GM12878 (cell line): Measurements from ENCODE around the gene CACNA1G. TPM values are rescaled to one million over a fixed set of nuclear protein-coding genes. Genes with fewer than 3 reads are reported as not detected.

Experiments used
- ATAC-seq: fragments of 200-7000 bp; cut with Tn5 transposase; 3 replicates; pipeline ENCODE4 v1.9.1; 2020; ENCODE audit warnings: mild to moderate bottlenecking, moderate library complexity
- BruUV-seq: library from RNA; stranded (reverse); fragments of 400-500 nt; replicated peaks from 2 replicates; lab custom pipeline; 2021; lab: Mats Ljungman, UMichigan
- CTCF ChIA-PET: fragments of 300-600 bp; sonication (Branson Sonifier 250); formaldehyde crosslinking; extraction: SDS; loops from one replicate; lab custom pipeline; 2021; ENCODE audit warnings: inconsistent platforms; lab: Yijun Ruan, JAX
- POLR2A ChIA-PET: fragments of 350-600 bp; formaldehyde crosslinking; extraction: SDS; loops from one replicate; lab custom pipeline; 2021; ENCODE audit warnings: inconsistent platforms; lab: Charles Lee
- RAD21 ChIA-PET: fragments of 300-600 bp; sonication (Branson Sonifier 250); formaldehyde crosslinking; loops from one replicate; lab custom pipeline; 2023; ENCODE audit warnings: antibody characterized with exemption; ENCODE audit not compliant: unreplicated experiment; lab: Charles Lee
- SMC1A ChIA-PET: fragments of 300-600 bp; sonication (Branson Sonifier 250); formaldehyde crosslinking; loops from one replicate; lab custom pipeline; 2023; ENCODE audit not compliant: unreplicated experiment, uncharacterized antibody; lab: Charles Lee
- DNase-seq: peaks from one replicate; pipeline ENCODE4 v3.0.0-alpha.2; 2011; ENCODE audit warnings: low read depth, low spot score
- FAIRE-seq: peaks from 3 replicates; lab custom pipeline; 2011; peaks lifted over from hg19 to GRCh38; lab: Jason Lieb, UNC
- H2AFZ ChIP-seq: 2 replicates; pipeline ENCODE4 v1.6.0; 2011; ENCODE audit warnings: low read depth, low read length, control low read depth; ENCODE audit not compliant: control insufficient read depth
- H3K27ac ChIP-seq: 2 replicates; pipeline ENCODE4 v1.5.1; 2011; ENCODE audit warnings: control low read depth; ENCODE audit not compliant: control insufficient read depth, insufficient read depth
- H3K27me3 ChIP-seq, 2 experiments: replicated peaks in 1 of 2; 2 replicates each; pipeline versions ENCODE4 v1.6.0 to v1.6.1; 2011; ENCODE audit warnings: low read length in 1 of 2; ENCODE audit not compliant: control insufficient read depth in 2 of 2, insufficient read depth in 2 of 2
- H3K36me3 ChIP-seq, 2 experiments: 2 replicates each; pipeline ENCODE4 v1.5.1; 2011; ENCODE audit warnings: low read length in 1 of 2; ENCODE audit not compliant: control insufficient read depth in 2 of 2, insufficient read depth in 2 of 2
- H3K4me1 ChIP-seq: 2 replicates; pipeline ENCODE4 v1.6.1; 2011; ENCODE audit warnings: mild to moderate bottlenecking, low read length, moderate library complexity, mixed read lengths; ENCODE audit not compliant: control insufficient read depth, insufficient read depth
- H3K4me2 ChIP-seq: 2 replicates; pipeline ENCODE4 v1.6.0; 2011; ENCODE audit warnings: control low read depth; ENCODE audit not compliant: control insufficient read depth, insufficient read depth
- H3K4me3 ChIP-seq: fragments of 200-600 bp; sonication (generic); 2 replicates; pipeline ENCODE4 v1.5.1; 2016
- H3K79me2 ChIP-seq: 2 replicates; pipeline ENCODE4 v1.6.0; 2011; ENCODE audit warnings: low read length; ENCODE audit not compliant: control insufficient read depth, insufficient read depth
- H3K9ac ChIP-seq: 2 replicates; pipeline ENCODE4 v1.8.0; 2011; ENCODE audit warnings: low read length, control low read depth, mixed read lengths; ENCODE audit not compliant: control insufficient read depth, insufficient read depth
- H3K9me3 ChIP-seq: replicated peaks from 3 replicates; pipeline ENCODE4 v1.5.1; 2011; ENCODE audit warnings: mild to moderate bottlenecking, low read length; ENCODE audit not compliant: control insufficient read depth, insufficient read depth
- H4K20me1 ChIP-seq: 2 replicates; pipeline ENCODE4 v1.6.0; 2011; ENCODE audit not compliant: control insufficient read depth, insufficient read depth
- EED ChIP-seq: sonication (generic); IDR thresholded peaks from 2 replicates; pipeline ENCODE4 v1.6.1; 2016; ENCODE audit warnings: antibody characterized with exemption, low read depth
- MEF2A ChIP-seq: IDR thresholded peaks from 2 replicates; pipeline ENCODE4 v1.6.1; 2011; ENCODE audit warnings: low read depth, mild to moderate bottlenecking, low read length, moderate library complexity; ENCODE audit not compliant: insufficient read depth
- MYC ChIP-seq: IDR thresholded peaks from 2 replicates; pipeline ENCODE4 v1.6.1; 2011; ENCODE audit warnings: mild to moderate bottlenecking, low read length, moderate library complexity, inconsistent platforms; ENCODE audit not compliant: insufficient read depth, insufficient replicate concordance, insufficient read length, severe bottlenecking
- NKRF ChIP-seq: fragments of 450-650 bp; conservative IDR thresholded peaks from 2 replicates; pipeline ENCODE4 v1.6.1; 2017; ENCODE audit warnings: mild to moderate bottlenecking, moderate library complexity
- NR2C1 ChIP-seq: fragments of 450-650 bp; IDR thresholded peaks from 2 replicates; pipeline ENCODE4 v1.6.1; 2017; ENCODE audit warnings: antibody characterized with exemption, mild to moderate bottlenecking, moderate library complexity
- NR2C2 ChIP-seq: IDR thresholded peaks from 2 replicates; pipeline ENCODE4 v1.6.1; 2011; ENCODE audit warnings: borderline replicate concordance, low read depth; ENCODE audit not compliant: control insufficient read depth, insufficient read length
- NR2F1 ChIP-seq: fragments of 450-650 bp; conservative IDR thresholded peaks from 2 replicates; pipeline ENCODE4 v1.6.1; 2017; ENCODE audit warnings: mild to moderate bottlenecking
- REST ChIP-seq: IDR thresholded peaks from 2 replicates; pipeline ENCODE4 v1.6.1; 2012; ENCODE audit warnings: mild to moderate bottlenecking, low read depth, low read length
- WGBS: methylation state at CpG from one replicate; pipeline ENCODE4 v1.1.6; 2016; ENCODE audit warnings: low lambda C conversion rate; ENCODE audit not compliant: insufficient replicate concordance, insufficient coverage; ENCODE audit errors: missing lambda C conversion rate; 5-methylcytosine and 5-hydroxymethylcytosine counted together
- in situ Hi-C: fragments of 300-500 bp; cut with MboI; formaldehyde crosslinking; loops from 9 replicates; pipeline ENCODE4 v1.14.3; 2018; ENCODE audit warnings: mixed read lengths
- intact Hi-C: fragments of 100-400 bp; cut with micrococcal nuclease; formaldehyde crosslinking; loops from one replicate; pipeline ENCODE4 v1.14.2; 2022; ENCODE audit not compliant: unreplicated experiment
- polyA plus RNA-seq, 11 experiments: library from polyadenylated mRNA; depleted of rRNA in 4 of 11; unstranded in 6 of 11; stranded (reverse) in 5 of 11; fragments of >200 nt; fragmentation: Nextera tagmentation in 4 of 11; fragmentation: Illumina TruSeq in 1 of 11; extraction: Ambion mirVana in 4 of 11; extraction: Trizol in 1 of 11; gene quantifications; 1 replicate in 1 of 11; 2 replicates in 10 of 11; pipeline versions ENCODE4 v1.2.1 to v1.2.3, GENCODE V29; 2011 to 2016; ENCODE audit warnings: inconsistent platforms in 2 of 11, missing spikeins in 2 of 11, low read depth in 1 of 11
- total RNA-seq, 4 experiments: library from RNA; depleted of rRNA in 3 of 4; stranded (reverse); fragments of >200 nt in 3 of 4; fragmentation: Illumina TruSeq in 1 of 4; extraction: Trizol in 1 of 4; gene quantifications; 2 replicates each; pipeline versions ENCODE4 v1.2.1 to v1.2.3, GENCODE V29; 2013 to 2021
- TF ChIP-seq, protein P1 (sequence below): IDR thresholded peaks from 2 replicates; pipeline ENCODE4 v1.6.1; 2012; ENCODE audit warnings: improper control_type of control experiment, low read depth, low read length; ENCODE audit not compliant: insufficient replicate concordance

Gene CACNA1G
- total and polyA plus RNA-seq, 10 of the 15 experiments (the other 5 are each of a cell fraction or from before 2014, with no cell fraction given) = 0.03 to 0.15 TPM; not detected in 8

DNA sequence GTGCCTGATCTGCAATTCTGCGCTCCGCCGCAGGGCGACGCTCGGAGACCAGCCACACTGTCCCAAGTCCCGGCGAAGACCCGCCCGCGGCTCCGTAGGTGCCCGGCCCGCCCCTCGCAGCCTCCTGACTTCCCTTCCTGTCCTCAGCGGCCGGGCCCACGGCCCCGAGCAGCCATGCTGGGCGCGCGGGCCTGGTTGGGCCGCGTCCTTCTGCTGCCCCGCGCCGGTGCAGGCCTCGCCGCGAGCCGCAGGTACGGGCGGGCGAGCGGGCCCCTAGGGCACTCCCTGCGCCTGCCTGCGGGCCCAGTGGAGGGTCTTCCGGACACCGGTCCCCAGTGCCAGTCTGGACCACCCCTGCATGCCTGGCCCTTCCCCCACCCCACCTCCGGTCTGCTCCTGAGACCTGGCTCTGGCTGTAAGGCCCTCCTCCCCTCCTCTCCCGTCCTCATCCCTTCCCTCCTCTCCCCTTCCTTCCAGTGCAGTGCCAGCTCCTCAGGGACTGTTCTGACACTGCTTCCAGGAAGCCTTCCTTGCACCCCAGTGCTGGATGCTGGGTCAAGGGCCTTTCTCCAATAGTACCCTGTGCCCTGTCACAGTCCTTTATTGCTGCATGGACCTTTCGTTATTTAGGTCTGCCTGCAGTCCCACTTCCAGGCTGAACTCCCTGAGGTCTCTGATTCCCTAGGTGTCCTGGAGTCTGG lies 13.3 kb upstream of the CACNA1G start, which contains the start of gene SPATA20 (continued):
- TF ChIP-seq EED (no peak), NR2C1 (no peak), MEF2A (no peak), NR2C2 (no peak), MYC (no peak), NR2F1 (peak; percentile 61; the same call in 1 of the 2 replicates)

DNA sequence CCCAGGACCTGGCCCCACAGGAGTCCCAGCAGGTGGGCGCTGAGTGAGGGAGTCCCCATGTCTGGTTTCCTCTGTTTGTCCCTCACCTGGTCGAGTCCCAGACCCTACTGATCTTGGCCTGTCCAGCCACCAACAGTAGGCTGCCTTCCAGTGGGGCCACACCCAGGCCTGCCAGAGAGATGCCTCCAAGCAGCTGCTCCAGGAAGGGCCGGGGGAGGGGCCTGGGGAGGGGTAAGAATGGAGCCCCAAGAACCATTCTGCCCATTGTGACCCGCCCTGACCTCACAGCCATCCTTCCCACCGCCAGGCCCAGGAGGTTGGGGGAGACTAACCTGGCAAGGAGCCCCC lies 12.8 kb upstream of the CACNA1G start:
- in situ Hi-C loops (loop anchor here (5.0 to 10.0 kb wide), 2 partner anchors 150 to 407 kb away; no protein-coding TSS in a partner anchor), intact Hi-C loops (loop anchor here (1.0 to 10.0 kb wide), 6 partner anchors 79 to 407 kb away; no protein-coding TSS in a partner anchor)
- POLR2A ChIA-PET = interaction anchor here (0.6 kb wide), 1 partner anchor 157 kb away, joined by 3 read pairs; no protein-coding TSS in a partner anchor
- FAIRE-seq = no peak
- BruUV-seq = no TSS peak
- no peak for DNase-seq
- peak overlapping the region; percentile 100 for H3K4me2 ChIP-seq
- peaks cover 3% of the 10 kb centered on the region for H3K79me2 ChIP-seq
- H3K27ac ChIP-seq = peak overlapping the region; percentile 73; the same call in 1 of the 2 replicates
- H4K20me1 ChIP-seq = no peaks in the 10 kb centered on the region
- H3K9me3 ChIP-seq = no peaks in the 10 kb centered on the region
- SMC1A ChIA-PET = no interaction called here
- RAD21 ChIA-PET = interaction anchor here (0.6 to 1.4 kb wide), 3 partner anchors 78 to 447 kb away, joined by 3 to 4 read pairs (median 3); no protein-coding TSS in a partner anchor
- H3K4me1 ChIP-seq = no peaks in the 10 kb centered on the region; the same call in 1 of the 2 replicates
- H3K36me3 ChIP-seq = no peaks in the 10 kb centered on the region; a peak in 1 of 4 replicates
- H2AFZ ChIP-seq = no peak overlapping the region; the same call in 1 of the 2 replicates
- no peaks in the 10 kb centered on the region for H3K27me3 ChIP-seq
- H3K4me3 ChIP-seq = peak overlapping the region; percentile 73
- peak overlapping the region; percentile 84 for H3K9ac ChIP-seq
- 44% methylated on average over 3 of the region's 5 CpGs for WGBS
- ATAC-seq = peak; percentile 23
- CTCF ChIA-PET = interaction anchor here (0.5 to 2.9 kb wide), 8 partner anchors 36 to 236 kb away, joined by 3 to 14 read pairs (median 4); partner anchors contain the start of gene LRRC59
- TF ChIP-seq REST = no peak
- TF ChIP-seq, protein P1, sequence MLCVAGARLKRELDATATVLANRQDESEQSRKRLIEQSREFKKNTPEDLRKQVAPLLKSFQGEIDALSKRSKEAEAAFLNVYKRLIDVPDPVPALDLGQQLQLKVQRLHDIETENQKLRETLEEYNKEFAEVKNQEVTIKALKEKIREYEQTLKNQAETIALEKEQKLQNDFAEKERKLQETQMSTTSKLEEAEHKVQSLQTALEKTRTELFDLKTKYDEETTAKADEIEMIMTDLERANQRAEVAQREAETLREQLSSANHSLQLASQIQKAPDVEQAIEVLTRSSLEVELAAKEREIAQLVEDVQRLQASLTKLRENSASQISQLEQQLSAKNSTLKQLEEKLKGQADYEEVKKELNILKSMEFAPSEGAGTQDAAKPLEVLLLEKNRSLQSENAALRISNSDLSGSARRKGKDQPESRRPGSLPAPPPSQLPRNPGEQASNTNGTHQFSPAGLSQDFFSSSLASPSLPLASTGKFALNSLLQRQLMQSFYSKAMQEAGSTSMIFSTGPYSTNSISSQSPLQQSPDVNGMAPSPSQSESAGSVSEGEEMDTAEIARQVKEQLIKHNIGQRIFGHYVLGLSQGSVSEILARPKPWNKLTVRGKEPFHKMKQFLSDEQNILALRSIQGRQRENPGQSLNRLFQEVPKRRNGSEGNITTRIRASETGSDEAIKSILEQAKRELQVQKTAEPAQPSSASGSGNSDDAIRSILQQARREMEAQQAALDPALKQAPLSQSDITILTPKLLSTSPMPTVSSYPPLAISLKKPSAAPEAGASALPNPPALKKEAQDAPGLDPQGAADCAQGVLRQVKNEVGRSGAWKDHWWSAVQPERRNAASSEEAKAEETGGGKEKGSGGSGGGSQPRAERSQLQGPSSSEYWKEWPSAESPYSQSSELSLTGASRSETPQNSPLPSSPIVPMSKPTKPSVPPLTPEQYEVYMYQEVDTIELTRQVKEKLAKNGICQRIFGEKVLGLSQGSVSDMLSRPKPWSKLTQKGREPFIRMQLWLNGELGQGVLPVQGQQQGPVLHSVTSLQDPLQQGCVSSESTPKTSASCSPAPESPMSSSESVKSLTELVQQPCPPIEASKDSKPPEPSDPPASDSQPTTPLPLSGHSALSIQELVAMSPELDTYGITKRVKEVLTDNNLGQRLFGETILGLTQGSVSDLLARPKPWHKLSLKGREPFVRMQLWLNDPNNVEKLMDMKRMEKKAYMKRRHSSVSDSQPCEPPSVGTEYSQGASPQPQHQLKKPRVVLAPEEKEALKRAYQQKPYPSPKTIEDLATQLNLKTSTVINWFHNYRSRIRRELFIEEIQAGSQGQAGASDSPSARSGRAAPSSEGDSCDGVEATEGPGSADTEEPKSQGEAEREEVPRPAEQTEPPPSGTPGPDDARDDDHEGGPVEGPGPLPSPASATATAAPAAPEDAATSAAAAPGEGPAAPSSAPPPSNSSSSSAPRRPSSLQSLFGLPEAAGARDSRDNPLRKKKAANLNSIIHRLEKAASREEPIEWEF = no peak
- TF ChIP-seq NKRF = no peak
